Right atrium auricular region (tissue), 2 donors: ENCODE measurements around the gene MS4A6E. TPM values are rescaled to one million over a fixed set of nuclear protein-coding genes. Genes with fewer than 3 reads are reported as not detected.

Source experiments
- DNase-seq: peaks from one replicate; pipeline ENCODE4 v3.0.0-alpha.2; 2019; ENCODE audit warnings: low spot score
- H3K27ac ChIP-seq, 2 donors: fragments of 200-600 bp; sonication (generic); 1 replicate in 1 of 2; 2 replicates in 1 of 2; pipeline ENCODE4 v1.5.1; 2016 to 2019
- H3K27me3 ChIP-seq, 2 donors: fragments of 200-600 bp; sonication (generic); one replicate each; pipeline versions ENCODE4 v1.5.1 to v1.6.0; 2017 to 2019
- H3K36me3 ChIP-seq: fragments of 200-600 bp; sonication (generic); one replicate; pipeline ENCODE4 v1.5.1; 2016
- H3K4me1 ChIP-seq, 2 donors: fragments of 200-600 bp; sonication (generic); one replicate each; pipeline versions ENCODE4 v1.5.1 to v1.6.0; 2017 to 2019
- H3K4me3 ChIP-seq, 2 donors: fragments of 200-600 bp; sonication (generic); 1 replicate in 1 of 2; 2 replicates in 1 of 2; pipeline ENCODE4 v1.5.1; 2017 to 2019; ENCODE audit warnings: mild to moderate bottlenecking in 1 of 2, moderate library complexity in 1 of 2
- H3K9me3 ChIP-seq, 2 donors: fragments of 200-600 bp; sonication (generic); one replicate each; pipeline ENCODE4 v1.5.1; 2019
- CTCF ChIP-seq, 2 donors: fragments of 200-600 bp; sonication (generic); IDR thresholded peaks; one replicate each; pipeline ENCODE4 v1.5.1; 2019; ENCODE audit warnings: antibody characterized with exemption in 2 of 2
- total RNA-seq, 2 donors: library from RNA; depleted of rRNA; stranded (reverse); fragments of >200 nt; gene quantifications; one replicate each; pipeline ENCODE4 v1.1.0, GENCODE V29; 2016

MS4A6E gene
- total RNA-seq, 2 donors from 2014 or later: not detected

GRCh38 chr11:60378354-60378753, 51.3 kb downstream of the MS4A6E start, which contains the start of gene MS4A7:
Gene MS4A7 (plus strand): TSS chr11:60378532. CDS start chr11:60383142, 4,610 bp downstream.
- H3K36me3 ChIP-seq: no peaks in the 10 kb centered on the region
- no peak for DNase-seq
- no peaks in the 10 kb centered on the region for H3K27me3 ChIP-seq
- H3K4me3 ChIP-seq: peak within 1 kb of the TSS; percentile 21 to 27
- TF ChIP-seq CTCF (IDR thresholded peaks at IDR 0.05): no peak
- H3K27ac ChIP-seq: peak within 1 kb of the TSS; percentile 19 to 31
- no peaks in the 10 kb centered on the region for H3K4me1 ChIP-seq
- no peaks in the 10 kb centered on the region for H3K9me3 ChIP-seq

DNA sequence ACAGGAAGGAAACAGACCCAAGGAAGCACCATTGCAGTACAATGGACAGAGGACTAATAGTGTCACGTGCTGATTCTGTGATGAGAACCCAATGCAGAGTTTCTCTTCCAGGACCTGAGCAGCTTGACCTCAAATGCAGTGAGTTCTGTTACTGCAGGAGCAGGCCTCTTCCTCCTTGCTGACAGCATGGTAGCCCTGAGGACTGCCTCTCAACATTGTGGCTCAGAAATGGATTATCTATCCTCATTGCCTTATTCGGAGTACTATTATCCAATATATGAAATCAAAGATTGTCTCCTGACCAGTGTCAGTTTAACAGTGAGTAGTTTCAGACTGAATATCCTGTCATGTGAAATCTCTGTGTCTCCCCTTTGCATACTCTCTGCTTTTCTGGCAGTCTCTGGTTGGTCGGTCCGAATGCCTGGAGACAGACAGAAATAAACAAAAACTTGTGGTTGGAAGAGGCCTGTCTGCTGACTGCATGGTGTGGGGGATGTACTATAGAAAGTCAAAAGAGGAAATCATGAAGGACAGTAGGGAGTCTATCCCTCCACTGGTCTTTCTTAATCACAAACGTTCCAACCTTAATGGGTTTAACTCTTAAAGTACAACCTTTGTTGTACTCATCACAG, 62.3 kb downstream of the MS4A6E start:
- TF ChIP-seq CTCF (IDR thresholded peaks at IDR 0.05): no peak
- H3K4me1 ChIP-seq: no peaks in the 10 kb centered on the region
- no peak for DNase-seq
- H3K27ac ChIP-seq: no peak overlapping the region
- H3K36me3 ChIP-seq: no peaks in the 10 kb centered on the region
- no peak overlapping the region for H3K4me3 ChIP-seq
- H3K9me3 ChIP-seq: no peaks in the 10 kb centered on the region
- no peaks in the 10 kb centered on the region for H3K27me3 ChIP-seq

DNA sequence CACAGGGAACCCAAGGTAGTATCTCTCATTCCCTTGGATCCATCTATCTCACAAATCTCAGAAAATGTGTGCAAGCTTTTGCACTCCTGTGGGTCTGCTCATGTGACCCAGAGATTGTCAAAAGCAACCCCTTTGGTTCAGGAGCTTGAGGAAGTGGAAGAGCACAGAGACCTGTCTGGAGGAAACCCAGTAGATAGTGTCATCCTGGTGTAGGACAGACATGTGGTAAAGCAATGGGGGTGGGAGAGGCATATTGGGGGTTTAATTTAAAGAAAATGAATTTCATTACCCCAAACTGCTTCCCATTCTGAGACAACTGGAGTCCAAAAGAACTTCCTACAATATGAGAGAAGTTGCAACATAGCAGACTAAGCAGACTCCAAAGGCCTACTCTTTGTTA, 63.4 kb downstream of the MS4A6E start:
- H3K36me3 ChIP-seq: no peaks in the 10 kb centered on the region
- no peaks in the 10 kb centered on the region for H3K9me3 ChIP-seq
- no peaks in the 10 kb centered on the region for H3K27me3 ChIP-seq
- DNase-seq: no peak
- peak overlapping the region in 1 of 2 donors; percentile 10 for H3K27ac ChIP-seq
- no peak overlapping the region for H3K4me3 ChIP-seq
- no peak for TF ChIP-seq CTCF (IDR thresholded peaks at IDR 0.05)
- H3K4me1 ChIP-seq: no peaks in the 10 kb centered on the region

Other genes starting within 250 kb of the MS4A6E start
- gene MS4A2, start 238.6 kb upstream of the MS4A6E start, total RNA-seq: under 1 TPM in 1 of 2 donors, not detected in 1; 0.93 TPM
- gene MS4A6A, start 144.2 kb upstream of the MS4A6E start, total RNA-seq: 10 to 100 TPM; 15.6 to 40.8 TPM
- under 1 TPM; 0.59 to 0.71 TPM for gene MS4A4E, start 84.1 kb upstream of the MS4A6E start, total RNA-seq
- gene MS4A4A, start 46.6 kb upstream of the MS4A6E start, total RNA-seq: 10 to 100 TPM in 1 of 2 donors, 1 to 10 TPM in 1; 7.8 to 11.6 TPM
- 10 to 100 TPM; 16.0 to 27.7 TPM for gene MS4A7, start 51.3 kb downstream of the MS4A6E start, total RNA-seq
- gene MS4A14, start 69.2 kb downstream of the MS4A6E start, total RNA-seq: under 1 TPM; 0.48 to 0.94 TPM
- gene MS4A5, start 102.3 kb downstream of the MS4A6E start, total RNA-seq: not detected
- gene MS4A1, start 128.6 kb downstream of the MS4A6E start, total RNA-seq: not detected
- gene MS4A12, start 165.5 kb downstream of the MS4A6E start, total RNA-seq: not detected
- gene MS4A13, start 188.1 kb downstream of the MS4A6E start, total RNA-seq: not detected